ENCODE data around the gene IL17B.

DNA sequence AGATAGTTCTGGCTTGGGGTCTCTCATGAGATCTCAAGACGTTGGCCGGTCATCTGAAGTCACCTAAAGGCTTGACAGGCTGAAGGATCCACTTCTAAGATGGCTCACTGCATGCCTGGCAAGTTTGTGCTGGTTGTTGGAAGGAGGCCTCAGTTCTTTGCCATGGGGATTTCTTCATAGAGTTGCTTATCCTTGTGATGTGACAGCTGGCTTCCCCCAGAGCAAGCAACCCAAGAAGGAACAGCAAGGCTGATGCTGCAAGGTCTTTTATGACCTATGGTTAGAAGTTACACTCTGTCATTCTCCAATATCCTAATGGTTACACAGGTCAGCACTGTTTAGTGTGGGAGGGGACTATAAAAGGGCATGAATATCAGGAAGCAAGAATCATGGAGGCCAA lies 54.5 kb downstream of the IL17B start:
- TF ChIP-seq EZH2 (IDR thresholded peaks at IDR 0.05) (no peak), POLR2AphosphoS5 (IDR thresholded peaks at IDR 0.05; ENCODE audit: borderline replicate concordance, low read depth, low read length) (no peak)

All from SK-N-MC (cell line).